Colon (tissue), 2 donors: ENCODE measurements around the gene MYO18A.

Experiments
- FAIRE-seq: peaks from 2 replicates; lab custom pipeline; 2012; peaks lifted over from hg19 to GRCh38; lab: Jason Lieb, UNC
- donor health status: control.
- donor health status: control.

The MYO18A gene

GRCh38 chr17:29078183-29079045 is 101.8 kb downstream of the MYO18A start:
- no peak for FAIRE-seq

- FAIRE-seq: no peak
Measured at GRCh38 chr17:29077320-29077719, 102.9 kb downstream of the MYO18A start.

- no peak for FAIRE-seq
Measured at GRCh38 chr17:29076722-29077121, 103.5 kb downstream of the MYO18A start.

- FAIRE-seq: no peak
Measured at GRCh38 chr17:29076087-29076486, 104.1 kb downstream of the MYO18A start.

GRCh38 chr17:29074488-29074887 is 105.7 kb downstream of the MYO18A start:
- FAIRE-seq: no peak

GRCh38 chr17:29073520-29073919 is 106.7 kb downstream of the MYO18A start:
- no peak for FAIRE-seq

- no peak for FAIRE-seq
Measured at GRCh38 chr17:29073045-29073444, 107.2 kb downstream of the MYO18A start.

GRCh38 chr17:29071303-29071702 is 108.9 kb downstream of the MYO18A start:
- no peak for FAIRE-seq

- FAIRE-seq: no peak
Measured at GRCh38 chr17:29070781-29071180, 109.4 kb downstream of the MYO18A start.

GRCh38 chr17:29070308-29070707 is 109.9 kb downstream of the MYO18A start:
- no peak for FAIRE-seq

- FAIRE-seq: no peak
Measured at GRCh38 chr17:29069526-29070041, 110.6 kb downstream of the MYO18A start.

GRCh38 chr17:29068818-29069217 is 111.4 kb downstream of the MYO18A start:
- FAIRE-seq: no peak

GRCh38 chr17:29066606-29067005 is 113.6 kb downstream of the MYO18A start:
- FAIRE-seq: no peak

GRCh38 chr17:29066047-29066446 is 114.2 kb downstream of the MYO18A start:
- FAIRE-seq: no peak

- no peak for FAIRE-seq
Measured at GRCh38 chr17:29063992-29064391, 116.2 kb downstream of the MYO18A start.

GRCh38 chr17:29062215-29062614 is 118.0 kb downstream of the MYO18A start:
- FAIRE-seq: no peak

- no peak for FAIRE-seq
Measured at GRCh38 chr17:29061036-29061435, 119.2 kb downstream of the MYO18A start.

GRCh38 chr17:29060475-29060874 is 119.7 kb downstream of the MYO18A start:
- no peak for FAIRE-seq

- FAIRE-seq: no peak
Measured at GRCh38 chr17:29059281-29059680, 120.9 kb downstream of the MYO18A start.

- no peak for FAIRE-seq
Measured at GRCh38 chr17:29058391-29058790, 121.8 kb downstream of the MYO18A start.

GRCh38 chr17:29057361-29057760 is 122.8 kb downstream of the MYO18A start:
- FAIRE-seq: no peak

- no peak for FAIRE-seq
Measured at GRCh38 chr17:29054835-29055234, 125.4 kb downstream of the MYO18A start.

- FAIRE-seq: no peak
Measured at GRCh38 chr17:29051731-29052130, 128.5 kb downstream of the MYO18A start.

GRCh38 chr17:29051194-29051593 is 129.0 kb downstream of the MYO18A start:
- no peak for FAIRE-seq
